K562 (cell line): ENCODE measurements around the gene RUVBL2.

Source experiments
- CTCF ChIP-seq, 3 experiments: IDR thresholded peaks in 2 of 3; conservative IDR thresholded peaks in 1 of 3; 2 replicates each; pipeline ENCODE4 v1.5.1; 2011 to 2012; ENCODE audit warnings: low read length in 3 of 3, mild to moderate bottlenecking in 3 of 3, control low read depth in 2 of 3, improper control_type of control experiment in 1 of 3, inconsistent platforms in 1 of 3, low read depth in 1 of 3, mixed read lengths in 1 of 3, moderate library complexity in 1 of 3; ENCODE audit not compliant: insufficient read depth in 2 of 3
- FOXM1 ChIP-seq, 2 experiments: fragments of 450-650 bp in 1 of 2; sonication (generic) in 1 of 2; formaldehyde crosslinking in 1 of 2; IDR thresholded peaks; 2 replicates each; pipeline versions ENCODE4 v1.6.1 to v1.9.0; 2017 to 2022; ENCODE audit warnings: low read depth in 2 of 2, mild to moderate bottlenecking in 2 of 2, missing genetic modification reagents in 1 of 2, moderate library complexity in 1 of 2
- MIER1 ChIP-seq: fragments of 450-650 bp; IDR thresholded peaks from 2 replicates; pipeline ENCODE4 v1.6.1; 2016; ENCODE audit warnings: antibody characterized with exemption, mild to moderate bottlenecking, low read depth
- NCOA2 ChIP-seq, 2 experiments: fragments of 450-650 bp; IDR thresholded peaks; 2 replicates each; pipeline ENCODE4 v1.6.1; 2018; ENCODE audit warnings: mild to moderate bottlenecking in 2 of 2, moderate library complexity in 1 of 2; ENCODE audit not compliant: partially characterized antibody in 2 of 2
- NFIC ChIP-seq: fragments of 450-650 bp; IDR thresholded peaks from 2 replicates; pipeline ENCODE4 v1.6.1; 2017; ENCODE audit warnings: mild to moderate bottlenecking, inconsistent platforms
- TAF1 ChIP-seq: IDR thresholded peaks from 2 replicates; pipeline ENCODE4 v1.6.1; 2011; ENCODE audit warnings: mild to moderate bottlenecking, low read length, moderate library complexity; ENCODE audit not compliant: insufficient read depth, control insufficient read depth, severe bottlenecking; ENCODE audit errors: extremely low read depth
- ZNF407 ChIP-seq: fragments of 450-650 bp; IDR thresholded peaks from 2 replicates; pipeline ENCODE4 v1.6.1; 2016; ENCODE audit warnings: low read depth
- ZNF518B ChIP-seq: fragments of 250-450 bp; sonication (Bioruptor Pico); IDR thresholded peaks from 2 replicates; pipeline ENCODE4 v1.5.0; 2021; ENCODE audit warnings: mild to moderate bottlenecking, moderate library complexity

- peak; percentile 80 for TF ChIP-seq ZNF407
- TF ChIP-seq TAF1 = peak; percentile 99
- peak; percentile 84 for TF ChIP-seq NFIC
- no peak for TF ChIP-seq ZNF518B (CRISPR knock-in tag)
- no peak for TF ChIP-seq CTCF (IDR thresholded peaks at IDR 0.05 in 2 of 3, conservative IDR thresholded peaks at IDR 0.05 in 1 of 3; ENCODE audit: insufficient read depth in 2 of 3, low read depth in 1 of 3, low read length in 3 of 3)
- TF ChIP-seq FOXM1 (IDR thresholded peaks at IDR 0.05; ENCODE audit: low read depth) = no peak
- TF ChIP-seq FOXM1 (CRISPR knock-in tag; IDR thresholded peaks at IDR 0.05; ENCODE audit: low read depth) = 0 out of 2 replicates have a peak, but pooled peaks have one; percentile 54
- TF ChIP-seq NCOA2 (IDR thresholded peaks at IDR 0.05; ENCODE audit: partially characterized antibody in 2 of 2) = no peak
- peak; percentile 50; the same call in 1 of the 2 replicates for TF ChIP-seq MIER1
These were observed 28.5 kb upstream of the RUVBL2 start, which contains the start of gene FTL for GRCh38 chr19:48965040-48965805.
